SK-N-SH treated with all-trans-retinoic acid at 6 μM for 48 hours (cell line): Measurements from ENCODE around the gene FCRL6.

Experiments
- ATAC-seq: fragments of 200-7000 bp; cut with Tn5 transposase; 3 replicates; pipeline ENCODE4 v1.9.1; 2020; ENCODE audit warnings: mild to moderate bottlenecking, moderate library complexity
- ARNTL ChIP-seq: fragments of 450-650 bp; formaldehyde crosslinking; IDR thresholded peaks from 2 replicates; pipeline ENCODE4 v1.5.0; 2020; ENCODE audit warnings: low read depth, mild to moderate bottlenecking, moderate library complexity, borderline replicate concordance
- CREB5 ChIP-seq: fragments of 250-450 bp; sonication (Bioruptor Pico); IDR thresholded peaks from 2 replicates; pipeline ENCODE4 v1.5.1; 2020; ENCODE audit warnings: low read depth, mild to moderate bottlenecking, moderate library complexity
- CSRNP3 ChIP-seq: fragments of 250-450 bp; sonication (Bioruptor Pico); IDR thresholded peaks from 2 replicates; pipeline ENCODE4 v1.5.1; 2021; ENCODE audit warnings: mild to moderate bottlenecking, moderate library complexity
- ESRRG ChIP-seq: fragments of 250-450 bp; sonication (Bioruptor Pico); IDR thresholded peaks from 2 replicates; pipeline ENCODE4 v1.6.1; 2021; ENCODE audit warnings: mild to moderate bottlenecking
- GLIS3 ChIP-seq: fragments of 250-450 bp; sonication (Bioruptor Pico); IDR thresholded peaks from 2 replicates; pipeline ENCODE4 v1.5.0; 2020; ENCODE audit warnings: mild to moderate bottlenecking, moderate library complexity
- ISL1 ChIP-seq: fragments of 250-450 bp; sonication (Bioruptor Pico); IDR thresholded peaks from 2 replicates; pipeline ENCODE4 v2.1.2; 2022; ENCODE audit warnings: mild to moderate bottlenecking, moderate library complexity
- OSR1 ChIP-seq: fragments of 250-450 bp; sonication (Bioruptor Pico); IDR thresholded peaks from 2 replicates; pipeline ENCODE4 v1.8.0; 2022; ENCODE audit warnings: moderate library complexity, mild to moderate bottlenecking, inconsistent platforms
- PATZ1 ChIP-seq: fragments of 250-450 bp; sonication (Bioruptor Pico); IDR thresholded peaks from 2 replicates; pipeline ENCODE4 v1.8.0; 2020; ENCODE audit warnings: mild to moderate bottlenecking, moderate library complexity, borderline replicate concordance
- POU6F1 ChIP-seq: fragments of 250-450 bp; sonication (Bioruptor Pico); IDR thresholded peaks from 2 replicates; pipeline ENCODE4 v1.8.0; 2021; ENCODE audit warnings: low read depth, mild to moderate bottlenecking, moderate library complexity, borderline replicate concordance
- PPARA ChIP-seq: fragments of 250-450 bp; sonication (Bioruptor Pico); IDR thresholded peaks from 2 replicates; pipeline ENCODE4 v1.5.0; 2020; ENCODE audit warnings: mild to moderate bottlenecking, borderline replicate concordance
- RARB ChIP-seq: fragments of 250-450 bp; sonication (Bioruptor Pico); IDR thresholded peaks from 2 replicates; pipeline ENCODE4 v1.8.0; 2021; ENCODE audit warnings: mild to moderate bottlenecking, moderate library complexity
- SNAI2 ChIP-seq: fragments of 250-450 bp; sonication (Bioruptor Pico); IDR thresholded peaks from 2 replicates; pipeline ENCODE4 v1.5.0; 2020; ENCODE audit warnings: mild to moderate bottlenecking, moderate library complexity
- TCF4 ChIP-seq: fragments of 250-450 bp; sonication (Bioruptor Pico); IDR thresholded peaks from 2 replicates; pipeline ENCODE4 v1.8.0; 2021; ENCODE audit warnings: mild to moderate bottlenecking, moderate library complexity, borderline replicate concordance
- TOX ChIP-seq: fragments of 250-450 bp; sonication (Bioruptor Pico); IDR thresholded peaks from 2 replicates; pipeline ENCODE4 v1.8.0; 2021; ENCODE audit warnings: mild to moderate bottlenecking, moderate library complexity, borderline replicate concordance
- TSHZ2 ChIP-seq: fragments of 250-450 bp; sonication (Bioruptor Pico); IDR thresholded peaks from 2 replicates; pipeline ENCODE4 v1.5.0; 2020; ENCODE audit warnings: mild to moderate bottlenecking, moderate library complexity
- ZFP3 ChIP-seq: fragments of 250-450 bp; sonication (Bioruptor Pico); IDR thresholded peaks from 2 replicates; pipeline ENCODE4 v1.5.0; 2020; ENCODE audit warnings: mild to moderate bottlenecking, moderate library complexity
- ZFP30 ChIP-seq: fragments of 450-650 bp; formaldehyde crosslinking; IDR thresholded peaks from 2 replicates; pipeline ENCODE4 v1.5.0; 2022; ENCODE audit warnings: mild to moderate bottlenecking, moderate library complexity
- ZNF565 ChIP-seq: fragments of 450-650 bp; formaldehyde crosslinking; conservative IDR thresholded peaks from 2 replicates; pipeline ENCODE4 v1.5.0; 2020; ENCODE audit warnings: low read depth, mild to moderate bottlenecking, moderate library complexity
- ZNF70 ChIP-seq: fragments of 450-650 bp; formaldehyde crosslinking; IDR thresholded peaks from 2 replicates; pipeline ENCODE4 v1.5.0; 2020; ENCODE audit warnings: mild to moderate bottlenecking, moderate library complexity
- ZNF8 ChIP-seq: fragments of 450-650 bp; formaldehyde crosslinking; IDR thresholded peaks from 2 replicates; pipeline ENCODE4 v1.5.0; 2020; ENCODE audit warnings: mild to moderate bottlenecking, moderate library complexity

The FCRL6 gene

GRCh38 chr1:159860456-159860855, 58.3 kb downstream of the FCRL6 start:
- peak; percentile 44 for ATAC-seq
- TF ChIP-seq PATZ1 (CRISPR knock-in tag), result no peak
- no peak for TF ChIP-seq TSHZ2 (CRISPR knock-in tag)
- TF ChIP-seq ZNF8 (CRISPR knock-in tag), result no peak
- no peak for TF ChIP-seq TCF4 (CRISPR knock-in tag)
- no peak for TF ChIP-seq CSRNP3 (CRISPR knock-in tag)
- no peak for TF ChIP-seq SNAI2
- TF ChIP-seq ARNTL (CRISPR knock-in tag), result no peak
- TF ChIP-seq POU6F1 (CRISPR knock-in tag), result no peak
- TF ChIP-seq ISL1, result no peak
- no peak for TF ChIP-seq CREB5 (CRISPR knock-in tag)
- no peak for TF ChIP-seq ZNF70 (CRISPR knock-in tag)
- no peak for TF ChIP-seq ZNF565 (CRISPR knock-in tag)
- TF ChIP-seq ESRRG (CRISPR knock-in tag), result no peak
- TF ChIP-seq PPARA (CRISPR knock-in tag), result no peak
- no peak for TF ChIP-seq GLIS3 (CRISPR knock-in tag)
- no peak for TF ChIP-seq ZFP30 (CRISPR knock-in tag)

- no peak for ATAC-seq
- no peak for TF ChIP-seq PPARA (CRISPR knock-in tag)
- no peak for TF ChIP-seq CSRNP3 (CRISPR knock-in tag)
- TF ChIP-seq OSR1 (CRISPR knock-in tag), result no peak
- no peak for TF ChIP-seq TOX (CRISPR knock-in tag)
- no peak for TF ChIP-seq RARB
- no peak for TF ChIP-seq CREB5 (CRISPR knock-in tag)
- no peak for TF ChIP-seq GLIS3 (CRISPR knock-in tag)
- no peak for TF ChIP-seq ZFP3 (CRISPR knock-in tag)
Observed at GRCh38 chr1:159861218-159861617, 59.1 kb downstream of the FCRL6 start.
